GM15510 (cell line): ENCODE data around the gene CFAP77.

Source experiments
- POLR2A ChIP-seq: IDR thresholded peaks from 3 replicates; pipeline ENCODE4 v1.6.1; 2011; ENCODE audit warnings: borderline replicate concordance; ENCODE audit not compliant: insufficient read length; ENCODE audit errors: extremely low read depth

Gene CFAP77

DNA sequence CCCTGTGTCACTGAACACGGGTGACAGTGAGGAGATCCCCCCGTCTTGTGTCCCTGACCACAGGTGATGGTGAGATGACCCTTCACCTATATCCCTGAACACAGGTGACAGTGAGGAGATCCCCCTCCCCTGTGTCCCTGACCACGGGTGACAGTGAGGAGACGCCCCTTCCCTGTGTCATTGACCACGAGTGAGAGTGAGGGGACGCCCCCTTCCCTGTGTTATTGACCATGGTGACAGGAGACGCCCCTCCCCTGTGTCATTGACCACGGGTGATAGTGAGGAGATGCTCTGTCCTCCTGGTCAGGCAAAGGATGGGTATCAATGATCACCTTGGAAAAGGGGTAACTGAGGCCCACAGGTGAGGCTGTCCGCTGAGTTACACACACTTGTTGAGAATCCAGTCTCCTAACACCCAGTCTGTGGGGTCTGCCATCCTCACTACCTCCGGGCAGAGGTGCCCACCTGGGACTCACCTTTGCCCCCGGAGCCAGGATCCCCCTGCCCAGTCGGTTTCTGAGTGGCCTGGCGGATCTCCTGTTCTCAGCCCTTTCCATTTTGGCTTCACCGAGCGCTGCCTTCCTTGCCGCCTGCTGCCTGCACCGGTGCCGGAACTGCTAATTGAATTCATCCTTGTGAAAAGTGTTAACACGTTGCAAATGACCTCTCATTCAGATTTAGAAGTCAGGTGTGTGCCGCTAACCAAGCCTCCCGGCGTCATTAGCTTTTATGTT is 104.2 kb downstream of the CFAP77 start:
- no peak for TF ChIP-seq POLR2A

DNA sequence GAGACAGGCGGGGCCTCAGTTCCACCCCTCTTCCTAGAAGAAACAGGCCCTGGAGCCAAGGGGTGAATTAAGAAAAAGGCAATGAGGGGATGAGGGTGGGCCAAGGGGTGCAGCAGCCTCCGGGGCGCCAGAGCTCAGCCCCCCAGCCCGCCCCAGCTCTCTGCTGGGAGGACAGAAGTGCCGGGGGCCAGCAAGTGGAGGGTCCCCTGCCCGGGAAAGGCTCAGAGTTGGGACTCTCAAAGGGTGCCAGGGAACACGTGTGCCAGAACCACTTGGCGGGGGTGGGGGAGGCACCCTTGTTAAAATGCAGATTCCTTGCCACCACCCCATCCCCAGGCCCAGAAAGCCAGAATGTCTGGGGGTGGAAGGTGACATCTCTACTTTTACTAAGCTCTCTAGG is 104.8 kb downstream of the CFAP77 start:
- TF ChIP-seq POLR2A = no peak

DNA sequence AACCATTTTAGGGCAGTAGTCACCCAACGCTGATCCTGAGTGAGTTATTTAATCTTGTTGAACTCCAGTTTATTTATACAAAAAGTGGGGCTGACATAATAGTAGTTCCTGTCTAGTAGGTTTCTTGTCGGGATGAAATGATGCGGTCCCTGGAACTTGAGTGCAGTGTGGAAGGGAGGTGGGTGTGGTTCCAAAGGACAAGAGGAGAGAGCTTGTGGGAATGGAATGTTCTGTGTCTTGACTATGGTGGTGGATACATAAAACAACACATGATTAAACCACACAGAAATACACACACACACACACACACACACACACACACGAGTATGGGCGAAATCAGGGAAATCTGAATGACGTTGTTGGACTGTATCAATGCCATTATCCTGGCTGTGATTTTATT is 106.3 kb downstream of the CFAP77 start:
- TF ChIP-seq POLR2A = no peak

DNA sequence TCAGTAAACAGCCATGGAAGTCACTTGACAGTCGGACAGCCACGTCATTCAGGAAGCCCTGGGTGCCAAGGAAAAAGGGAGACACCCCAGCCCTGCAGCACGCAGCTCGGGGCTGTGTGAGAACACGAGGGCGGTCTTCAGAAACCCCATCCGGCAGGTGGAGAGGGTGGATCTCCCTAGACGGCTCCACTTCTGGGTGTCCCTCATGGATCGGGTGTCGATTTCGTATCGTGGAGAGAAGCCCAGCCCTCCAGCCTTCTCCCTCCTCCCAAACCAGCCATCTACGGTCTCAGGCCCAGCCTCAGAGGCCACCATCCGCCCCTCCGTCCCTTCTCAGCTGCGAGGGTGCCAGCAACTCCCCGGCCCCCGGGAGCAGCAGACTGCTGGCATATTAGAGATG is 106.9 kb downstream of the CFAP77 start:
- no peak for TF ChIP-seq POLR2A

DNA sequence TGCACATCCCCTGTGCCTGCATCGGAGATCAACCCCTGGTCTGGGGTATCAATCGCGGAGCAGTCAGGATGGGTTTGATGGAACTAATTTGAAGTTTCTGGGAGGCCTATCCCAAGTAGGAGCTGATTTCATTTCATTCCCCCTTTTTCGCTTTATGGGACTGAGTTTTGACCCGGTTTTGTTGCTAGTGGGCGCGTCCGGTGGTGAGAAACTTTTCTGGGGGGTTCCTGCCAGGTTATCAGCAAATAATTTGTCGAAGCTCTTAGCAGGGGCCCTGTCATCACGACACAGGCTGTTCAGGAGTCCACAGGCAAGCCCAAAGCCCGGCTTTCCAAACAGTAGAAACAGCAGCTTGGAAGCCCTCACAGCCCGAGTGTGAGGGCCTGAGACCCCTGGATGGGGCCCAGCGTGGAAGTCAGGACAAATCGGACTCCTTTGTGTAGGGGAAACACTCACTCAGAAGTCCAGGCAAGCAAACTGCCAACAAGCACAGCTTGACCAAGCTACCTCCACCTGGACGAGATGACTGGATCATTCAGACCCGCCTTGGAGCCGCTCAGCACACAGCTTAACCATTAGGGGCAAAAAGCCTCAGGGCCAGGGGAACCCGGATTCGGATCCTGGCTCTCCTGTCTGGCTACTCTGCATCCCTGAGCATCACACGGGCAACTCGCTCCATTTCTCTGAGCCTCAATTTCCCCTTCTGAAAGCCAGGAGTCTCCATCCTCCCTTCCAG is 108.0 kb downstream of the CFAP77 start:
- TF ChIP-seq POLR2A = no peak

DNA sequence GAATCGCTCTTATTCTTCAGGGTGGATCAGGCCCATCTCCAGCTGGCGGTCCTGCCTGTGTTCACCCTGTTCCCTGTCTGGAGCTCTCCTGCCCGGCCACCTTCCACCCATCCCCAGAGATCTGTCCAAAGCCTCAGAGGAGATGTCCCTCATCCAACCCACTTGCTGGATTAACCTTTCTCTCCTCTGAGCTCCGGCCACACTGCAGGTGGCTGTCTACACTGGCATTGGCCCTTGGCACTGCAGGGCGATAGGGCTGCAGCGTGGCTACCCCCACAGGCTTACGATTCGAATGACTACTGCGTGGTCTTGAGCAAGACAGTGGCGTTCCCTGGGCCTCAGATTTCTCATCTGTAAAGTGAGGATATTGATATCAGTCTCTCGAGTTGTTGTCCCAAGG is 108.6 kb downstream of the CFAP77 start:
- no peak for TF ChIP-seq POLR2A

DNA sequence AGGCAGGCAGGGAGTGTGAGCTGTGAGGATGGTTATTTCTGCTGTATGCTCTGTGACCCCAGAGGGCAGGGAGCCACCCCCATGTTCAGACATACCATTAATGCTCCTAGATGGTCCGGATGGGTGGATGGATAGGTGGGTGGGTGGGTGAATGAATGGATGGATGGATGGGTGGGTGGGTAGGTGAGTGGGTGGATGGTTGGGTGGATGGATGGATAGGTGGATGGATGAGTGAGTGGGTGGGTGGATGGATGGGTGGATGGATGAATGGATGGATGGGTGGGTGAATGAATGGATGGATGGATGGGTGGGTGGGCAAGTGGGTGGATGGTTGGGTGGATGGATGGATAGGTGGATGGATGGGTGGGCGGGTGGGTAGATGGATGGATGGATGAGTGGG is 109.0 kb downstream of the CFAP77 start:
- no peak for TF ChIP-seq POLR2A

DNA sequence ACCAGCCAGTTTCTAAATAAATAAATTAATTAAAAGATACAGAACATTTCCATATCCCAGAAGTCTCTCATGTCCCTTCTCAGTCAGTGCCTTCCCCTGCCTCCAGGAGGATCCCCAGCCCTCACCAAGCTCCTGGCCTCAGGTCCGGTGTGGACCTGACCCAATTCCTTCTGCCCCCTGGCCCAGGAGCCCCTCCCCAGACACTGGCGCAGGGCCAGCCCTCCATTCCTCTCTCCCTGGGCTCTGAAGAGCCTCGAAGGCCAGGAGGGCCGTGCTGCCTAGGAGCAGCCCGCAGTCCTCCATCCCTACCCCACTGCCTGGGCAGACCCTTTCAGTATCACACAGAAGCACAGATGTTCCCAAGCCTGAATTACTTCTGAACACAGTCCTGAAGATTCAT is 110.6 kb downstream of the CFAP77 start:
- TF ChIP-seq POLR2A = no peak

DNA sequence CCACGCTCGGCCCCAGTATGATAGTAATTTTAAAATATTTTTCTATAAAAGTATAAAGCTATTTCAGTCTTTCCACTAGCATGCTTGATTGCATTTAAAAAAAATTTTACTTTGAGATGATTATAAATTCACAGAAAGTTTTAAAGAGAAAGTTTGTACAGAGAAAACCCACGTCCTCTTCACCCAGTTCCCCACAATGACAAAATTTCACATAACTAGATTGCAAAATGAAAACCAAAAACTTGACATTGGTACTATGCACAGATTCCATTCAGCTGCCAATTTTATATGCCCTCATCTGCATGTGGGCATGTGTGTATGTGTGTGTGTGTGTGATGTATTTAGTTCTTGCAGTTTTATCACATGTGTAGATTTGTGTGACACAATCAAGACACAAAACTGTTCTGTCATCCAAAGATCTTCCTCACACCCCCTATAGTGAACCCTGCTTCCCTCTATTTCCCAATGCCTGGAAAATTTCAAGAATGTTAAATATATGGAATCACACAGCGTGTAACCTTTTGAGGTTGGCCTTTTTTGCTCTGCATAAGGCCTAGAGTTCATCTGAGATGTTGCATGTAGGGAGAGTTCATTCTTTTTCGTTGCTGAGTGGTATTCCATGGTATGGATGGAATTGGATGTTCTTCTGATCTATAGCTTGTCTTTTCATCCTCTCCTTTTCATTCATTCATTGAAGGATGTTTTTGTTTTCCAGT is 115.5 kb downstream of the CFAP77 start:
- no peak for TF ChIP-seq POLR2A

DNA sequence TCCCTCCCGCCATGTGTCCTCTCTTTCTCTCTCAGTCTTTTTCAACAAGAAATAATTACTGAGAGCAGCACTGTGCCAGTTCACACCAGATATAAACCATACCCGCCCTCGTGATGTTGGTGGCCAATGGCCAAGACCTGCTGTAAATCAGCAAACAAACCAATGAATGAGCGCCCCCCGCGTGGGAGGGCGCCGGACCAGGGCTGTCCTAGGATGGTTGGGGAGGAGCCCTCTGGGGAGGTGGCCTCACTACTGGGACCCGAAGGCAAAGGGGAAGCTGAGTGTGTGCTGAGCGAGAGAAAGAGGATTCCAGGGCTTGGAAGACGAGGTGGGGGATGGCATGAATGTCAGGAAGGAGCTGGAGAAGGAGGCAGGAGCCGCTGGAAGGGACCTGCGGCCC is 121.2 kb downstream of the CFAP77 start:
- no peak for TF ChIP-seq POLR2A

DNA sequence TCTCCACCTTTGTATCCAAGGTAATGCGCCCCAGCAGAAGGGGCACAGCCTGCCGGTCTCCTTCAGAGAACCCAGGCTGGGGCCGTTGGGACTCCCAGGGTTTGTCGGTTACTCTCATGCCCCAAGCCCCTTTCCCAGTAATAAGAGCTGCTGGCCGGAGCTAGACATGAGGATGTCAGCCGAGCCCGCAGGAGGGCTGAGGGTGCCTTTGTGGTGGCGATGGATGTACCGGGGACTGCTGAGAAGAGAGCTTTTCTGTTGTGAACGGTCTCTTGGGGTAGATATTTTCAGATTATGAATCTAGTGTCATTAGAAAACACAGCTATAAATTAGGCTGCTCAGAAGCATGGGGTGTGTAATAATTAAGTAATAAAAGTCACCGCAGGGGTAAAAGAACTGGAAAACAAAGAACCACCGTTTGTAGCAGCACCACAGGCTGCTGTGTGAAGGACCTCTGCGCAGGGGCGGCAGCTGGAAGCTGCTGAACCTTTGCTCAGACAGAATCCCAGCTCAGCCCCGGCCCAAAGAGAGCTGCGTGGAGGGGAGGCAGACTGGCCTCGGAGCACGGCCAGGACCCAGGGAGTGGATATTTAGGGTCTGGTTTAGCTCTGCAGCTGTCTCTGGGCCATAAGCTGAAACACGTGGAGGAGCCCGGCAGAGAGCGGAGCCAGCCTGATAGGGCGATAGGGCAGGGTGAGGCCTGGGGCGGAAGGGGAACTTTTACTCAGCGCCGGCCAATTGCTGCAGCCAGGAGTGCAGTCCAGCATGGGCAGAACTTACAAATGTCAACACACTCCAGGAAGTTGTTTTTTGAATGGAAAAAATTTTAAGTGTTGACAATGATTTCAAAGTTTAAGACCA is 121.9 kb downstream of the CFAP77 start:
- no peak for TF ChIP-seq POLR2A

DNA sequence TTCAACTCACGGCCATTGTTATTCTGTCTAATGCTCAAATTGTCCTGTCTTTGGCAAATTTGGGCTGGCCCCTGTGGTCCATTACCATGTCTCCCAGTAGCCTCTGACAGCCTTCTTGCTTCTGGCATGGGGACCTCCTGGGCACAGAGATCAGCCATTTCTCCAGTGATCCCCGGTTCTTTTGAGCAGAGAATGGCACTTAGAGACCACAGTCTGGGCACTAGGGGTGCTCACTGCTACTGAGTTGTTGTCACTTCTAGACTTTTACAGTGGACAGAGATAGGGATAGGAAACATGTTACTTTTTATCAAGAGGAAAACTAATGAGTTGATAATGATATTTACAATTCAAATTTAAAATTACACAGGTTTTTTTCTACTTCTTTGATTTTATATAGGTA is 124.8 kb downstream of the CFAP77 start:
- no peak for TF ChIP-seq POLR2A

DNA sequence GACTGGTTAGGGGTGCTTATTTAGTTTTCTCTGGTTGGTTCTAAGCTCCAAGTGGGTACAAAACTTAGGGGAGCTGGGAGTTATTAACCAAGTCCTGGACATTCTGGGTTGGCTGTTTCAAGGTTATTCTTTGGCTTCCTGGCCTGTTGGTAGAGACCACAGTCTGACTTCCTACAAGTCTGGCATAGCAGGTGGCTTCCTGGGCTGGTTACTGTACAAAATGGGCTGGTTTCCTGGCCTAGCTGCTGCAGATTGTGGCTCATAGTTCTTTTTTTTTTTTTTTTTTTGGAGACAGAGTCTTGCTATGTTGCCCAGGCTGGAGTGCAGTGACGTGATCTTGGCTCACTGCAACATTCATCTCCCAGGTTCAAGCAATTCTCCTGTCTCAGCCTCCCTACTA is 126.1 kb downstream of the CFAP77 start:
- no peak for TF ChIP-seq POLR2A

DNA sequence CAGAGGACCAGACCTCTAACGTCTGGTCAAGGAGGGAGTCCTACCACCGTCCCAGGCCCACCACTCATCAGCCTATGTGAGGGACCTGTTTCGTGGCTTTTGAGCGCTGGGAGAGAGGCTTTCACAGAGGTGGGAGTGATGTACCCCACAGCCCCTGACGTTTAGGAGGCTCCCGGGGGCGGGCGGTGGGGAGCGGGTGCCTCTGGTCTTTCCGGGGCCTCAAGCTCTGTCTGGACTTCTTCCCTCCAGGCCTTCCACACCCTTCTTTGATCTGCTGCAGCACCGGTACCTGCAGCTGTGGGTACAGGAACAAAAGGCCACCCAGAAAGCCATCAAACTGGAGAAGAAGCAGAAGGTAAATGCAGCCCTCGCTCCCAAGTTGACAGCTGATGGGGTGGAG is 127.3 kb downstream of the CFAP77 start:
- no peak for TF ChIP-seq POLR2A

DNA sequence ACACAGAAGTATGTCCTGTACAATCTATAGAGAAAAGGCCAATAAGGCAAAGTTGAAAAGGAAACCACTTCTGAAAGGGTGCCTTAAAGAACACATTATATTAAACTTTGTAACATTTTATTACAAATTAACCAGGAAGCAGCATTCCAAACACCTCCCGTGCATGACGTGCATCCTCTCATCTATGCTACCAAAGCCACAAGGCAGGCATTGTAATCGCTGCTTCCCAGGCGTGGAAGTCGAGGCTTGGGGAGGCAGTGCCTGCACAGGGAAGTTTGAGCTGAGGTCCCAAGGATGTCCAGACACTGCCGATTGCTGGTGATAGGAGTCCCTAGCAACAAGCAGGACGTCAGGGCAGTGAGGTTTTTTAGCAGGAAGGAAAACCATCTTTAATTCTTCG is 128.1 kb downstream of the CFAP77 start:
- TF ChIP-seq POLR2A = no peak

DNA sequence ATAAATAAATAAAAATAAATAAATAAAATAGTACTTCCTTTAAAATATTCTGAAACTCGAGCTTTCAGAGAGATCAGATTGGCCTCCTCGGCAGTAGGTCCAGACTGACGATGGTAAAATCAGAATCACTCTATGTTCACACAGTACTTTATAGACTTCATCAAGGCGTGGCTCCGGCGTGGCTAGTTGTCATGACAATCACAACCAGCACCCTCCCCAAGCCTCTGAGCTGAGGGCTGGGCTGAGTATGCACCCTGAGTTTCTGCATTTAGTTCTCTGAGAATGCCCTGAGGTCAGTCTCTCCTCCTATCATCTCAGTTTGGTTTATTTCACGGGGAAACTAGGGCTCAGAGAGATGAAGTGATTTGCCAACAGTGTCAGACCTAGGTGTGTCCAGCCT is 129.1 kb downstream of the CFAP77 start:
- no peak for TF ChIP-seq POLR2A

DNA sequence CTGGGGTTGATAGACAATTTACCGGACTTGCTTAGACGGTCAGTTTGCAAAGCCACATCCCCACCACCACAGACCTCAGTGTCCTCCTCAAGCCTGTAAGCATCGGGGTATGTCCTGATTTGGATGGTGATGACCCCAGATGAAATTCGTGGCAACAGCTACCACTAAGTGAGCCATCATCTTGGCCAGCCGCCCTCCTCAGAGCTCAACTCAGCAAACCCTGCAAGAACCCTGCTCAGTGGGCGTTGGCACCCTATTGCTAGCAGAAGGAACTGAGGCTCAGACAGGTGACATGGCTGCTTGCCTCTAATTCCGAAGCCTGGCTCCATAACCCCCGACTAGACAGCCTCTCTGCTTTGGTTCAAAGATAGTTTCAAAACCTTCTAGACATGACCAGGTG is 131.0 kb downstream of the CFAP77 start:
- TF ChIP-seq POLR2A = no peak
